WTC11 (cell line): Measurements from ENCODE around the gene MED8.
A peak's percentile ranks its signal among the peaks of the same experiment; 100 is the strongest.

ENCODE experiments used
- CBFB ChIP-seq: sonication (generic); formaldehyde crosslinking; IDR thresholded peaks from 2 replicates; pipeline ENCODE4 v1.8.1; 2022; ENCODE audit warnings: mild to moderate bottlenecking, low read depth, missing genetic modification reagents
- CREB1 ChIP-seq: sonication (generic); formaldehyde crosslinking; IDR thresholded peaks from 2 replicates; pipeline ENCODE4 v1.8.0; 2023; ENCODE audit warnings: mild to moderate bottlenecking, missing genetic modification reagents
- E2F4 ChIP-seq: sonication (generic); formaldehyde crosslinking; IDR thresholded peaks from 2 replicates; pipeline ENCODE4 v1.8.1; 2022; ENCODE audit warnings: low read depth, mild to moderate bottlenecking, moderate library complexity, missing genetic modification reagents, borderline replicate concordance
- MAX ChIP-seq: sonication (generic); formaldehyde crosslinking; IDR thresholded peaks from 2 replicates; pipeline ENCODE4 v1.8.0; 2022; ENCODE audit warnings: mild to moderate bottlenecking, missing genetic modification reagents
- MXD4 ChIP-seq: fragments of 250-450 bp; sonication (Bioruptor Pico); IDR thresholded peaks from 2 replicates; pipeline ENCODE4 v1.8.0; 2021; ENCODE audit warnings: mild to moderate bottlenecking, moderate library complexity, borderline replicate concordance
- NR2C2 ChIP-seq: sonication (generic); formaldehyde crosslinking; IDR thresholded peaks from 2 replicates; pipeline ENCODE4 v1.8.0; 2022; ENCODE audit warnings: mild to moderate bottlenecking, missing genetic modification reagents
- OVOL2 ChIP-seq: fragments of 250-450 bp; sonication (Bioruptor Pico); IDR thresholded peaks from 2 replicates; pipeline ENCODE4 v1.9.0; 2021; ENCODE audit warnings: mild to moderate bottlenecking, borderline replicate concordance
- SOX15 ChIP-seq: fragments of 250-450 bp; sonication (Bioruptor Pico); IDR thresholded peaks from 2 replicates; pipeline ENCODE4 v1.9.0; 2021; ENCODE audit warnings: mild to moderate bottlenecking
- TP53 ChIP-seq: sonication (generic); formaldehyde crosslinking; IDR thresholded peaks from 2 replicates; pipeline ENCODE4 v1.8.1; 2023; ENCODE audit warnings: mild to moderate bottlenecking, missing genetic modification reagents
- ZNF138 ChIP-seq: sonication (generic); formaldehyde crosslinking; conservative IDR thresholded peaks from 2 replicates; pipeline ENCODE4 v1.8.1; 2022; ENCODE audit warnings: mild to moderate bottlenecking, moderate library complexity, missing genetic modification reagents
- TF ChIP-seq, protein P1 (sequence below): fragments of 200-600 bp; IDR thresholded peaks from 2 replicates; pipeline ENCODE4 v1.8.0; 2022; ENCODE audit warnings: antibody characterized with exemption
- TF ChIP-seq, protein P2 (sequence below): sonication (generic); formaldehyde crosslinking; IDR thresholded peaks from 2 replicates; pipeline ENCODE4 v1.8.1; 2022; ENCODE audit warnings: missing genetic modification reagents, borderline replicate concordance
- TF ChIP-seq, protein P3 (sequence below): fragments of 250-450 bp; sonication (Bioruptor Pico); IDR thresholded peaks from 2 replicates; pipeline ENCODE4 v1.9.0; 2021; ENCODE audit warnings: mild to moderate bottlenecking, borderline replicate concordance
- TF ChIP-seq, protein P4 (sequence below): sonication (generic); formaldehyde crosslinking; IDR thresholded peaks from 2 replicates; pipeline ENCODE4 v1.8.1; 2023; ENCODE audit warnings: mild to moderate bottlenecking, missing genetic modification reagents

DNA sequence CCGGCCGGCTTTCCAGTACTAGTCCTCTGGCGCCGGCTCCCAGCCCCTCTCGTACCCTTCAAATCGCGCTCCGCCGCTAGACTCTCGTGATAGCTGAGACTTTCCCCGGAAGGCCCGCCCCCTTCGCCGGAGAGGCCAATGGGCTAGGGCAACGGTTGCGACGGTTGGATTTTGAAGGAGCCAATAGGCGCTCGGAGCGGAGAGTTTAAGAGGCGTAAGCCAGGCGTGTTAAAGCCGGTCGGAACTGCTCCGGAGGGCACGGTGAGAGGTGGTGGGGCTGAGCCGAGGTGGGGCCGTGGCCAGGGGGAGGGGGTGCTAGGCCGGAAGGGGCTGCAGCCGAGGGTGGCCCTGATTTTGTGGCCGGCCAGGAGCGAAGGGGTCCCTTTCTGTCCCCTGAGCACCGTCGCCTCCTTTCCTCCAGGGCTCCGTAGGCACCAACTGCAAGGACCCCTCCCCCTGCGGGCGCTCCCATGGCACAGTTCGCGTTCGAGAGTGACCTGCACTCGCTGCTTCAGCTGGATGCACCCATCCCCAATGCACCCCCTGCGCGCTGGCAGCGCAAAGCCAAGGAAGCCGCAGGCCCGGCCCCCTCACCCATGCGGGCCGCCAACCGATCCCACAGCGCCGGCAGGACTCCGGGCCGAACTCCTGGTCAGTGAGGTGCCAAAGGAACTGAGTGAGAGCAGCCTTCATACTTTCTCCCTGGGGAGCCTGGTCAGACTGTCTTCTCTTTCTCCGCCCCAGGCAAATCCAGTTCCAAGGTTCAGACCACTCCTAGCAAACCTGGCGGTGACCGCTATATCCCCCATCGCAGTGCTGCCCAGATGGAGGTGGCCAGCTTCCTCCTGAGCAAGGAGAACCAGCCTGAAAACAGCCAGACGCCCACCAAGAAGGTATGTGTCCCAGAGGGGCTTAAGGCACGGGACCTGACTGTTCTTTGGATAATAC, 30.6 kb downstream of the MED8 start, which contains the start of gene CDC20:
- TF ChIP-seq, protein P1, sequence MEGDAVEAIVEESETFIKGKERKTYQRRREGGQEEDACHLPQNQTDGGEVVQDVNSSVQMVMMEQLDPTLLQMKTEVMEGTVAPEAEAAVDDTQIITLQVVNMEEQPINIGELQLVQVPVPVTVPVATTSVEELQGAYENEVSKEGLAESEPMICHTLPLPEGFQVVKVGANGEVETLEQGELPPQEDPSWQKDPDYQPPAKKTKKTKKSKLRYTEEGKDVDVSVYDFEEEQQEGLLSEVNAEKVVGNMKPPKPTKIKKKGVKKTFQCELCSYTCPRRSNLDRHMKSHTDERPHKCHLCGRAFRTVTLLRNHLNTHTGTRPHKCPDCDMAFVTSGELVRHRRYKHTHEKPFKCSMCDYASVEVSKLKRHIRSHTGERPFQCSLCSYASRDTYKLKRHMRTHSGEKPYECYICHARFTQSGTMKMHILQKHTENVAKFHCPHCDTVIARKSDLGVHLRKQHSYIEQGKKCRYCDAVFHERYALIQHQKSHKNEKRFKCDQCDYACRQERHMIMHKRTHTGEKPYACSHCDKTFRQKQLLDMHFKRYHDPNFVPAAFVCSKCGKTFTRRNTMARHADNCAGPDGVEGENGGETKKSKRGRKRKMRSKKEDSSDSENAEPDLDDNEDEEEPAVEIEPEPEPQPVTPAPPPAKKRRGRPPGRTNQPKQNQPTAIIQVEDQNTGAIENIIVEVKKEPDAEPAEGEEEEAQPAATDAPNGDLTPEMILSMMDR: no peak
- TF ChIP-seq, protein P2, sequence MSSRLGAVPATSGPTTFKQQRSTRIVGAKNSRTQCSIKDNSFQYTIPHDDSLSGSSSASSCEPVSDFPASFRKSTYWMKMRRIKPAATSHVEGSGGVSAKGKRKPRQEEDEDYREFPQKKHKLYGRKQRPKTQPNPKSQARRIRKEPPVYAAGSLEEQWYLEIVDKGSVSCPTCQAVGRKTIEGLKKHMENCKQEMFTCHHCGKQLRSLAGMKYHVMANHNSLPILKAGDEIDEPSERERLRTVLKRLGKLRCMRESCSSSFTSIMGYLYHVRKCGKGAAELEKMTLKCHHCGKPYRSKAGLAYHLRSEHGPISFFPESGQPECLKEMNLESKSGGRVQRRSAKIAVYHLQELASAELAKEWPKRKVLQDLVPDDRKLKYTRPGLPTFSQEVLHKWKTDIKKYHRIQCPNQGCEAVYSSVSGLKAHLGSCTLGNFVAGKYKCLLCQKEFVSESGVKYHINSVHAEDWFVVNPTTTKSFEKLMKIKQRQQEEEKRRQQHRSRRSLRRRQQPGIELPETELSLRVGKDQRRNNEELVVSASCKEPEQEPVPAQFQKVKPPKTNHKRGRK (CRISPR knock-in tag): no peak
- TF ChIP-seq, protein P3, sequence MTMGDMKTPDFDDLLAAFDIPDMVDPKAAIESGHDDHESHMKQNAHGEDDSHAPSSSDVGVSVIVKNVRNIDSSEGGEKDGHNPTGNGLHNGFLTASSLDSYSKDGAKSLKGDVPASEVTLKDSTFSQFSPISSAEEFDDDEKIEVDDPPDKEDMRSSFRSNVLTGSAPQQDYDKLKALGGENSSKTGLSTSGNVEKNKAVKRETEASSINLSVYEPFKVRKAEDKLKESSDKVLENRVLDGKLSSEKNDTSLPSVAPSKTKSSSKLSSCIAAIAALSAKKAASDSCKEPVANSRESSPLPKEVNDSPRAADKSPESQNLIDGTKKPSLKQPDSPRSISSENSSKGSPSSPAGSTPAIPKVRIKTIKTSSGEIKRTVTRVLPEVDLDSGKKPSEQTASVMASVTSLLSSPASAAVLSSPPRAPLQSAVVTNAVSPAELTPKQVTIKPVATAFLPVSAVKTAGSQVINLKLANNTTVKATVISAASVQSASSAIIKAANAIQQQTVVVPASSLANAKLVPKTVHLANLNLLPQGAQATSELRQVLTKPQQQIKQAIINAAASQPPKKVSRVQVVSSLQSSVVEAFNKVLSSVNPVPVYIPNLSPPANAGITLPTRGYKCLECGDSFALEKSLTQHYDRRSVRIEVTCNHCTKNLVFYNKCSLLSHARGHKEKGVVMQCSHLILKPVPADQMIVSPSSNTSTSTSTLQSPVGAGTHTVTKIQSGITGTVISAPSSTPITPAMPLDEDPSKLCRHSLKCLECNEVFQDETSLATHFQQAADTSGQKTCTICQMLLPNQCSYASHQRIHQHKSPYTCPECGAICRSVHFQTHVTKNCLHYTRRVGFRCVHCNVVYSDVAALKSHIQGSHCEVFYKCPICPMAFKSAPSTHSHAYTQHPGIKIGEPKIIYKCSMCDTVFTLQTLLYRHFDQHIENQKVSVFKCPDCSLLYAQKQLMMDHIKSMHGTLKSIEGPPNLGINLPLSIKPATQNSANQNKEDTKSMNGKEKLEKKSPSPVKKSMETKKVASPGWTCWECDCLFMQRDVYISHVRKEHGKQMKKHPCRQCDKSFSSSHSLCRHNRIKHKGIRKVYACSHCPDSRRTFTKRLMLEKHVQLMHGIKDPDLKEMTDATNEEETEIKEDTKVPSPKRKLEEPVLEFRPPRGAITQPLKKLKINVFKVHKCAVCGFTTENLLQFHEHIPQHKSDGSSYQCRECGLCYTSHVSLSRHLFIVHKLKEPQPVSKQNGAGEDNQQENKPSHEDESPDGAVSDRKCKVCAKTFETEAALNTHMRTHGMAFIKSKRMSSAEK (CRISPR knock-in tag): no peak
- TF ChIP-seq MXD4: no peak
- no peak for TF ChIP-seq TP53 (CRISPR knock-in tag)
- TF ChIP-seq E2F4: peak; percentile 75; the same call in 1 of the 2 replicates
- TF ChIP-seq ZNF138 (CRISPR knock-in tag): no peak
- peak; percentile 11; the same call in 1 of the 2 replicates for TF ChIP-seq CREB1
- TF ChIP-seq MAX (CRISPR knock-in tag): peak; percentile 62; the same call in 1 of the 2 replicates
- no peak for TF ChIP-seq SOX15 (CRISPR knock-in tag)
- no peak for TF ChIP-seq OVOL2
- TF ChIP-seq NR2C2 (CRISPR knock-in tag): no peak
- TF ChIP-seq CBFB (CRISPR knock-in tag): no peak
- TF ChIP-seq, protein P4, sequence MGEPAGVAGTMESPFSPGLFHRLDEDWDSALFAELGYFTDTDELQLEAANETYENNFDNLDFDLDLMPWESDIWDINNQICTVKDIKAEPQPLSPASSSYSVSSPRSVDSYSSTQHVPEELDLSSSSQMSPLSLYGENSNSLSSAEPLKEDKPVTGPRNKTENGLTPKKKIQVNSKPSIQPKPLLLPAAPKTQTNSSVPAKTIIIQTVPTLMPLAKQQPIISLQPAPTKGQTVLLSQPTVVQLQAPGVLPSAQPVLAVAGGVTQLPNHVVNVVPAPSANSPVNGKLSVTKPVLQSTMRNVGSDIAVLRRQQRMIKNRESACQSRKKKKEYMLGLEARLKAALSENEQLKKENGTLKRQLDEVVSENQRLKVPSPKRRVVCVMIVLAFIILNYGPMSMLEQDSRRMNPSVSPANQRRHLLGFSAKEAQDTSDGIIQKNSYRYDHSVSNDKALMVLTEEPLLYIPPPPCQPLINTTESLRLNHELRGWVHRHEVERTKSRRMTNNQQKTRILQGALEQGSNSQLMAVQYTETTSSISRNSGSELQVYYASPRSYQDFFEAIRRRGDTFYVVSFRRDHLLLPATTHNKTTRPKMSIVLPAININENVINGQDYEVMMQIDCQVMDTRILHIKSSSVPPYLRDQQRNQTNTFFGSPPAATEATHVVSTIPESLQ (CRISPR knock-in tag): no peak
